GM18861 (cell line): ENCODE measurements around the gene CELA3B.
"Not testable (repeated sequence)": the region's sequence is repeated elsewhere in the genome, so short reads cannot be mapped to it uniquely, and the experiment has no call there.

Experiments used
- ATAC-seq: cut with Tn5 transposase; IDR thresholded peaks from one replicate; pipeline ENCODE4 v1.9.1; 2021; ENCODE audit not compliant: unreplicated experiment

Gene CELA3B

GRCh38 chr1:21974699-21975098 lies 2.1 kb upstream of the CELA3B start:
- ATAC-seq = not testable (repeated sequence)

- ATAC-seq = not testable (repeated sequence)
These were observed 1.5 kb upstream of the CELA3B start for GRCh38 chr1:21975296-21975695.

- not testable (repeated sequence) for ATAC-seq
These were observed 1.4 kb downstream of the CELA3B start for GRCh38 chr1:21978209-21978608.

DNA sequence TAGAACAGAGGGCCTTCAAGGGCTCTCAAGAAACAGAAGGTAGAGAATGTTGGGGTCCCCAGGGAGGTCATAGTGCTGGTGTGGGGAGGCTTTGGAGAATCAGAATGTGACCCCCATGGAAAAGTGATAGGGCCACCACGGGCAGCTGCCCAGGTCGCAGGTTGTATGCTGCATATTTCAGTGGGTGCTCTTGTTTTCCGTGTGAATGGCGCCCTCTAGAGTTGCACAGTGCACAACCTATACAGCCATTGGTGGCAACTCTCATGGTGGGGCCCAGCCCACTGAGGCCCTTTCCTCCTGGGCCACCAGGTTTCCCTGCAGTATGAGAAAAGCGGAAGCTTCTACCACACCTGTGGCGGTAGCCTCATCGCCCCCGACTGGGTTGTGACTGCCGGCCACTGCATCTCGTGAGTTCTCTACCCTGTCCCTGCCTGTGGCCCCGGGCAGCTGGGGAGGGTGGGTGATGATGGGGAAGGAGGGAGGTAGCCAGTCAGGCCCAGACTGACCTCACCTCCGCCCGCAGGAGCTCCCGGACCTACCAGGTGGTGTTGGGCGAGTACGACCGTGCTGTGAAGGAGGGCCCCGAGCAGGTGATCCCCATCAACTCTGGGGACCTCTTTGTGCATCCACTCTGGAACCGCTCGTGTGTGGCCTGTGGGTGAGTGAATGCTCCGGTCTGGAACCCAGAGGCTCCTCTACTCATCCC lies 3.8 kb downstream of the CELA3B start:
- ATAC-seq = not testable (repeated sequence)

DNA sequence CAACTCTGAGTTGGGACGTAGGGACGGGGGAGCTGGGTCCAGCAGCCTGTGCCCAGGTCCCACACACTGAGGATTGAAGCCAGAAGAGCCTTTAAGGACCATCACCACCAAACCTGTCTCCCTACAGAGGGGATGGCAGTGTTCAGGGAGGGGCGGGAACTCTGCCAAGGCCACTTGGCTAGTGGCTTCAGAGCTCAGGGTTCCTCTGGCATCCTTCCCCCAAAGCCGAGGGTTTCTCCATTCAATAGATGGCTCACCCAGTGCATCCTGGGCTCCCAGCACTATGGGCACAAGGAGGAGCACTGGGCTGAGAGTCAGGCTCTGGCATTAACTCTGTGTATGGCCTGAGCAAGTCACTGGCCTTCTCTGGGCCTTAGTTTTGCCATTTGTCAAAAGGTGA lies 4.4 kb downstream of the CELA3B start:
- not testable (repeated sequence) for ATAC-seq

GRCh38 chr1:21982122-21982521 lies 5.3 kb downstream of the CELA3B start:
- not testable (repeated sequence) for ATAC-seq

- ATAC-seq = not testable (repeated sequence)
These were observed 6.7 kb downstream of the CELA3B start for GRCh38 chr1:21983539-21983938.

DNA sequence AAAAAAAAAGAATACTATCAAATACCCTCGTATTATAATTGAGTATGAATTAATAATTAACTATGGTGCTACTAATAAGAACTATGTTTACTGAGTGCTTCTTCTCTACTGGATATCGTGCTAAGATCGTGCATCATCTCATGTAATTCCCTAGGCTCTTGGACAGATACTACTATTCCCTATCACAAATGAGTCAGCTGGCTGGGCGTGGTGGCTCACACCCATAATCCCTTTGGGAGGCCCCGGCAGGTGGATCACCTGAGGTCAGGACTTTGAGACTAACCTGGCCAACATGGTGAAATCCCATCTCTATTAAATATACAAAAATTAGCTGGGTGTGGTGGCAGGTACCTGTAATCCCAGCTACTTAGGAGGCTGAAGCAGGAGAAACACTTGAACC lies 9.1 kb downstream of the CELA3B start:
- not testable (repeated sequence) for ATAC-seq

GRCh38 chr1:21986386-21986785 lies 9.6 kb downstream of the CELA3B start:
- not testable (repeated sequence) for ATAC-seq

- not testable (repeated sequence) for ATAC-seq
These were observed 13.0 kb downstream of the CELA3B start for GRCh38 chr1:21989672-21990393.

DNA sequence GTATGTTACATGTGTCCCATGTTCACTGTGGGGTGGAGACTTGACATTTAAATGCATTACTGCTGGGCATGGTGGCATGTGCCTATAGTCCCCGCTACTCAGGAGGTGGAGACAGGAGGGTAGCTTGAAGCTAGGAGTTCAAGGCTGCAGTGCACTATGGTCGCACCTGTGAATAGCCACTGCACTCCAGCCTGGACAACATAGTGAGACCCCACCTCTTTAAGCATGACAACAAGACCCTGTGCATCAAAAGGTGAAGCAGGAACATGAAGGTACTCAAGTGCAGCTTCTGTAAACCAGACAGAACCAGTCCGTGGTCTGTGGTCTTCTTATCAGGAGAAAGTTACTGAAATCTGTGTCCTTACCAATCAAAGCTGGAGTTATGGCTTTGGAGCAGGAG lies 15.4 kb downstream of the CELA3B start:
- not testable (repeated sequence) for ATAC-seq

- not testable (repeated sequence) for ATAC-seq
These were observed 17.9 kb downstream of the CELA3B start for GRCh38 chr1:21994716-21995115.

GRCh38 chr1:21996663-21996970 lies 19.8 kb downstream of the CELA3B start:
- not testable (repeated sequence) for ATAC-seq

DNA sequence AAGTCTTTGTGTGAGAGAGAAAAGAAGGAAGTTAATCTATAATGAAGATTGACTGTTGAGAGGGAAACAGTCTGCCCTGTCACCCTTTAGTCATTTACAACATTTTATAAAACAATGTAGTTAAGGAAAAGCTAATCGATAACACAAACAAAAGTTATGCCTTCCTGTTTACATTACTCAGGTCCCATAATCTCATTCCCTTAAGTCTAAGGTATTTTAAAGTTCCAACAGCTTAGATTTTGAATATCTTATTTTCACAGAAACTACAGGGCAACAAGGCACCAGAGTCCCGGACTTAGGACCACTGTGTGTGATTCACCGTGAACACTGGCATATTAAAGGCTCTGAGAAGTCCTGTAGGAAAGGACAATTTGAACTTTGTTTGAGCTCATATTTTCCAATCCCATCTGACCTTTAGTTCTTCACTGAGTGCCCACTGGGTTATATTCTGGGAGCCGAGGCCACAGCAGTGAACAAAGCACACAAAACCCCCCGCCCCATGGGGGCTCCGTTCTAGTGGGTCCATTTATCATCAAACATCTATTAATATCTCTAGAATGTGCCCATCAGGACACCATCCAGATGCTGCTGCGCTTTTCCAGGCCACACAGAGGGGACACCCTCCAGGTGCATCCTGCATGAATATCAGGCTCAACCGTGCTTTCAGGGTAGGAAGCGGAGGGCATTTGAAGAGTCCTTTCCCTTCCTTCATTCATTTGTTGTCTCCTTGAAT lies 21.2 kb downstream of the CELA3B start:
- ATAC-seq = not testable (repeated sequence)

- not testable (repeated sequence) for ATAC-seq
These were observed 21.9 kb downstream of the CELA3B start for GRCh38 chr1:21998624-21999294.

GRCh38 chr1:21999645-22000044 lies 22.8 kb downstream of the CELA3B start:
- ATAC-seq = not testable (repeated sequence)

DNA sequence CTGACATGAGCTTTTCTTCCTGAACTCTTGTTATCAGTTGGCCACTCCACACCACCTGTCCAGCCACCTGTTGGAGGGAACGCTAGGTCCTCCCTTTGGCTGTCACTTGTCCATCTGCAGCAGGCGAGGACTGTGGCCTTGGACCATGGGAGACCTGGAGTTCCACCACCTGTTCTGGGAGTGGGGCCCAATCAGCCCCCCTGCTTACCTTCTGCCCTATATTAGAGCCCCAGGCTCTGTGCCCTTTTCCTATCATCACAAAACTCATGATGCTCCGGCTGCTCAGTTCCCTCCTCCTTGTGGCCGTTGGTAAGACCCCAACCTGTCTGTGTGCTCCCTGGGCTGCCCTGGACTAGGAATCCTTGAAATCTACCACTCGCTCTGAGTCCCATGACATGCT lies 24.6 kb downstream of the CELA3B start, which contains the start of gene CELA3A:
CELA3A (plus strand) TSS at position 249 of the 400 bp plus-strand sequence; CDS start at position 267, 18 bp downstream.
- no peak for ATAC-seq

- not testable (repeated sequence) for ATAC-seq
These were observed 25.6 kb downstream of the CELA3B start for GRCh38 chr1:22002461-22002860.

DNA sequence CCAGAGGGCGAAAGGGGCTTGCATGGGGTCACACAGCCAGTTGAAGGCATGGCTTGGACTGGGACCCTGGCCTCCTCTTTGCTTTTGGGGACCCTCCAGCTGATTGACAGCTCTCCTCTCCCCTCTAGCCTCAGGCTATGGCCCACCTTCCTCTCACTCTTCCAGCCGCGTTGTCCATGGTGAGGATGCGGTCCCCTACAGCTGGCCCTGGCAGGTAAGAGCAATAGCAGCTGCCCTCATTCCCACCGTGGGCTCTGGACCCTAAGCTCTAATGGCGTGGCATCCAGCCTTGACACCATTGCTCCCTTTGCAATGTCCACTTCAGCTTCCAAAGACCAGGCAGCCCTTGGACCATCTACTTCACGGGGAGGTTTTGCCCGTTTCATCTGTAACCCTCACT lies 26.1 kb downstream of the CELA3B start:
- not testable (repeated sequence) for ATAC-seq

DNA sequence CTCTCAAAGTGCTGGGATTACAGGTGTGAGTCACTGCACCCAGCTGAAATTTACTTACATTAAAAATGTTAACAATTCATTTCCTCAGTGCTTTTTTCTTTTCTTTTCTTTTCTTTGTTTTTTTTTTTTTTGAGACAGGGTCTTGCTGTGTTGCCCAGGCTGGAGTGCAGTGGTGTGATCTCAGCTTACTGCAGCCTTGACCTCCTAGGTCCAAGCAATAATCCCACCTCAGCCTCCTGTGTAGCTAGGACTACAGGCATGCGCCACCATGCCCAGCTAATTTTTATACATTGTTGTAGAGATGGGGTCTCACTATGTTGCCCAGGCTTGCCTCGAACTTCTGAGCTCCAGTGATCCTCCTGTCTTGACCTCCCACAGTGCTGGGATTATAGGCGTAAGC lies 27.1 kb downstream of the CELA3B start:
- ATAC-seq = not testable (repeated sequence)
